A549 (cell line): ENCODE data around the gene TUBA8. TPM values are rescaled to one million over a fixed set of nuclear protein-coding genes. Genes with fewer than 3 reads are reported as not detected.
"Not testable (repeated sequence)": the region's sequence is repeated elsewhere in the genome, so short reads cannot be mapped to it uniquely, and the experiment has no call there.

Experiments used
- ATAC-seq, 2 experiments: fragments of 200-7000 bp in 1 of 2; fragments of >200 bp in 1 of 2; cut with Nextera tagmentation in 1 of 2; cut with Tn5 transposase in 1 of 2; 3 replicates each; pipeline versions ENCODE4 v1.8.0 to v1.9.1; 2018 to 2020; ENCODE audit warnings: mild to moderate bottlenecking in 1 of 2, moderate library complexity in 1 of 2
- CTCF ChIA-PET: fragments of 300-600 bp; sonication (Branson Sonifier 250); formaldehyde crosslinking; extraction: SDS; loops from one replicate; lab custom pipeline; 2021; ENCODE audit warnings: antibody characterized with exemption, inconsistent platforms; lab: Yijun Ruan, JAX
- POLR2A ChIA-PET: fragments of 350-600 bp; formaldehyde crosslinking; extraction: SDS; loops from one replicate; lab custom pipeline; 2021; ENCODE audit warnings: antibody characterized with exemption, inconsistent platforms; lab: Yijun Ruan, JAX
- DNase-seq, 2 experiments: peaks; one replicate each; pipeline versions ENCODE4 v3.0.0 to v3.0.0-alpha.2; 2011 to 2016; ENCODE audit warnings: low read depth in 1 of 2, low spot score in 1 of 2
- FAIRE-seq: peaks from 2 replicates; lab custom pipeline; 2011; peaks lifted over from hg19 to GRCh38; lab: Jason Lieb, UNC
- H3K27ac ChIP-seq, 2 experiments: fragments of >200 bp; sonication (Bioruptor Twin); formaldehyde crosslinking; 3 replicates each; pipeline ENCODE4 v1.5.1; 2016 to 2017
- H3K4me1 ChIP-seq: fragments of >200 bp; sonication (Bioruptor Twin); formaldehyde crosslinking; 3 replicates; pipeline ENCODE4 v1.6.1; 2016
- H3K4me2 ChIP-seq: fragments of >200 bp; sonication (Bioruptor Twin); formaldehyde crosslinking; 3 replicates; pipeline ENCODE4 v1.6.1; 2016
- H3K4me3 ChIP-seq: fragments of >200 bp; sonication (Bioruptor Twin); formaldehyde crosslinking; 3 replicates; pipeline ENCODE4 v1.5.1; 2016
- H3K9me3 ChIP-seq: fragments of >200 bp; sonication (Bioruptor Twin); formaldehyde crosslinking; 3 replicates; pipeline ENCODE4 v1.6.1; 2016
- CHD4 ChIP-seq: fragments of 200-600 bp; sonication (generic); IDR thresholded peaks from 2 replicates; pipeline ENCODE4 v1.6.1; 2016; ENCODE audit warnings: antibody characterized with exemption, mild to moderate bottlenecking, borderline replicate concordance
- EHMT2 ChIP-seq: fragments of 200-600 bp; sonication (generic); IDR thresholded peaks from 2 replicates; pipeline ENCODE4 v1.6.1; 2016; ENCODE audit warnings: antibody characterized with exemption, low read depth, mild to moderate bottlenecking, moderate library complexity
- FOSB ChIP-seq: fragments of 250-450 bp; sonication (Bioruptor Pico); IDR thresholded peaks from 2 replicates; pipeline ENCODE4 v1.5.0; 2020; ENCODE audit warnings: mild to moderate bottlenecking, moderate library complexity
- HEYL ChIP-seq: fragments of 250-450 bp; sonication (Bioruptor Pico); IDR thresholded peaks from 2 replicates; pipeline ENCODE4 v1.8.0; 2021; ENCODE audit warnings: mild to moderate bottlenecking, moderate library complexity
- HOXB13 ChIP-seq: fragments of 250-450 bp; sonication (Bioruptor Pico); IDR thresholded peaks from 2 replicates; pipeline ENCODE4 v1.5.0; 2020; ENCODE audit warnings: low read depth, mild to moderate bottlenecking, moderate library complexity
- JUNB ChIP-seq: fragments of >200 bp; sonication (Bioruptor Twin); formaldehyde crosslinking; IDR thresholded peaks from 2 replicates; pipeline ENCODE4 v1.6.1; 2016
- KDM5A ChIP-seq: fragments of 200-600 bp; sonication (generic); IDR thresholded peaks from 2 replicates; pipeline ENCODE4 v1.6.1; 2016; ENCODE audit warnings: antibody characterized with exemption, mild to moderate bottlenecking
- MYC ChIP-seq: IDR thresholded peaks from 2 replicates; pipeline ENCODE4 v1.6.1; 2012; ENCODE audit warnings: mild to moderate bottlenecking, inconsistent platforms, low read length, improper control_type of control experiment, borderline replicate concordance
- NPAS2 ChIP-seq: fragments of 250-450 bp; sonication (Bioruptor Pico); IDR thresholded peaks from 2 replicates; pipeline ENCODE4 v1.8.0; 2022; ENCODE audit warnings: mild to moderate bottlenecking, moderate library complexity, borderline replicate concordance
- RCOR1 ChIP-seq: fragments of 150-350 bp; IDR thresholded peaks from 2 replicates; pipeline ENCODE4 v1.6.1; 2014; ENCODE audit warnings: antibody characterized with exemption, low read length, low read depth
- RFX5 ChIP-seq: fragments of 450-650 bp; IDR thresholded peaks from 2 replicates; pipeline ENCODE4 v1.7.1; 2014; ENCODE audit warnings: antibody characterized with exemption, mild to moderate bottlenecking, moderate library complexity
- TP53 ChIP-seq: fragments of 250-450 bp; sonication (Bioruptor Pico); IDR thresholded peaks from 2 replicates; pipeline ENCODE4 v1.5.0; 2021; ENCODE audit warnings: mild to moderate bottlenecking, moderate library complexity
- WGBS: methylation state at CpG from one replicate; pipeline ENCODE4 v1.1.6; 2017; ENCODE audit errors: missing lambda C conversion rate; 5-methylcytosine and 5-hydroxymethylcytosine counted together
- polyA plus RNA-seq, 4 experiments: library from polyadenylated mRNA; depleted of rRNA in 3 of 4; stranded (reverse); fragments of >200 nt; fragmentation: RNase III in 1 of 4; extraction: RNeasy Plus Mini Kit Qiagen cat#74134 plus additional on column Dnase treatment in 1 of 4; gene quantifications; 2 replicates in 3 of 4; 3 replicates in 1 of 4; pipeline ENCODE4 v1.2.3, GENCODE V29; 2011 to 2017
- TF ChIP-seq, protein P1 (sequence below): fragments of 250-450 bp; sonication (Bioruptor Pico); IDR thresholded peaks from 2 replicates; pipeline ENCODE4 v1.5.0; 2020; ENCODE audit warnings: low read depth, mild to moderate bottlenecking, moderate library complexity

The TUBA8 gene
- polyA plus RNA-seq, 2 of the 4 experiments (the other 2 are of a cell fraction), result 0.13 to 0.66 TPM

- no peaks in the 10 kb centered on the region for H3K4me1 ChIP-seq
- POLR2A ChIA-PET, result no interaction called here
- TF ChIP-seq EHMT2, result no peak
- TF ChIP-seq JUNB, result no peak
- TF ChIP-seq FOSB (CRISPR knock-in tag), result no peak
- no peak for TF ChIP-seq KDM5A
- TF ChIP-seq, protein P1, sequence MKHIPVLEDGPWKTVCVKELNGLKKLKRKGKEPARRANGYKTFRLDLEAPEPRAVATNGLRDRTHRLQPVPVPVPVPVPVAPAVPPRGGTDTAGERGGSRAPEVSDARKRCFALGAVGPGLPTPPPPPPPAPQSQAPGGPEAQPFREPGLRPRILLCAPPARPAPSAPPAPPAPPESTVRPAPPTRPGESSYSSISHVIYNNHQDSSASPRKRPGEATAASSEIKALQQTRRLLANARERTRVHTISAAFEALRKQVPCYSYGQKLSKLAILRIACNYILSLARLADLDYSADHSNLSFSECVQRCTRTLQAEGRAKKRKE (CRISPR knock-in tag), result no peak
- no peak for TF ChIP-seq RCOR1
- no peak for TF ChIP-seq MYC
- DNase-seq, result no peak
- 78% methylated on average over 4 of the region's 4 CpGs for WGBS
- H3K4me3 ChIP-seq, result no peak overlapping the region
- FAIRE-seq, result no peak
- H3K27ac ChIP-seq, result no peak overlapping the region
- no peak overlapping the region for H3K4me2 ChIP-seq
- no peaks in the 10 kb centered on the region for H3K9me3 ChIP-seq
- CTCF ChIA-PET, result interaction anchor here (0.8 kb wide), 1 partner anchor 28 kb away, joined by 4 read pairs; no protein-coding TSS in a partner anchor
- no peak for ATAC-seq
Measured at GRCh38 chr22:18104566-18104965, 6.0 kb upstream of the TUBA8 start.

DNA sequence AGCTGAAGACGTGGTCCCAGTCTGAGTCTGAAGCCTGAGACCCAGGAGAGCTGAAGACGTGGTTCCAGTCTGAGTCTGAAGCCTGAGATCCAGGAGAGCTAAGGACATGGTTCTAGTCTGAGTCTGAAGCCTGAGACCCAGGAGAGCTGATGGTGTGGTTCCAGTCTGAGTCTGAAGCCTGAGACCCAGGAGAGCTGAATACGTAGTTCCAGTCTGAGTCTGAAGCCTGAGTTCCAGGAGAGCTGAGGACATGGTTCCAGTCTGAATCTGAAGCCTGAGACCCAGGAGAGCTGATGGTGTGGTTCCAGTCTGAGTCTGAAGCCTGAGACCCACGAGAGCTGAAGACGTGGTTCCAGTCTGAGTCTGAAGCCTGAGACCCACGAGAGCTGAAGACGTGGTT, 4.6 kb upstream of the TUBA8 start:
- H3K4me3 ChIP-seq, H3K9me3 ChIP-seq, POLR2A ChIA-PET, H3K4me1 ChIP-seq, FAIRE-seq, DNase-seq, CTCF ChIA-PET, H3K4me2 ChIP-seq, ATAC-seq, H3K27ac ChIP-seq: not testable (repeated sequence)
- WGBS, result 76% methylated on average over 5 of the region's 7 CpGs

DNA sequence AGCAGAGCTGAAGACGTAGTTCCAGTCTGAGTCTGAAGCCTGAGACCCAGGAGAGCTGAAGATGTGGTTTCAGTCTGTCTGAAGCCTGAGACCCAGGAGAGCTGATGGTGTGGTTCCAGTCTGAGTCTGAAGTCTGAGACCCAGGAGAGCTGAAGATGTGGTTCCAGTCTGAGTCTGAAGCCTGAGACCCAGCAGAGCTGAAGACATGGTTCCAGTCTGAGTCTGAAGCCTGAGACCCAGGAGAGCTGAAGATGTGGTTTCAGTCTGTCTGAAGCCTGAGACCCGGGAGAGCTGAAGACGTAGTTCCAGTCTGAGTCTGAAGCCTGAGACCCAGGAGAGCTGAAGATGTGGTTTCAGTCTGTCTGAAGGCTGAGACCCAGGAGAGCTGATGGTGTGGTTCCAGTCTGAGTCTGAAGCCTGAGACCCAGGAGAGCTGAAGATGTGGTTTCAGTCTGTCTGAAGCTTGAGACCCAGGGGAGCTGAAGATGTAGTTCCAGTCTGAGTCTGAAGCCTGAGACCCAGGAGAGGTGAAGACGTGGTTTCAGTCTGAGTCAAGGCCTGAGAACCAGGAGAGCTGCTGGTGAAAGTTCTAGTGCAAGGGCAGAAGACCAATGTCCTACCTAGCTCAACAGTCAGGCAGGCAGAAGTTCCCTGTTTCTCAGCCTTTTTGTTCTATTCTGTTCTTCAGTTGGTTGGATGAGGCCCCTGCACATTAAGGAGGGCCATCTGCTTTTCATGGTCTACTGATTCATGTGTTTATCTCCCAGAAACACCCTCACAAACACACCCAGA, 3.9 kb upstream of the TUBA8 start:
- WGBS, result 75% methylated on average over 2 of the region's 4 CpGs
- CTCF ChIA-PET, DNase-seq, H3K9me3 ChIP-seq, ATAC-seq, H3K4me2 ChIP-seq, H3K4me1 ChIP-seq, H3K4me3 ChIP-seq, H3K27ac ChIP-seq, POLR2A ChIA-PET, FAIRE-seq: not testable (repeated sequence)

GRCh38 chr22:18108187-18108586, 2.4 kb upstream of the TUBA8 start:
- Histone ChIP-seq H3K4me3 (no peak overlapping the region), H3K9me3 (no peaks in the 10 kb centered on the region), H3K27ac (no peak overlapping the region), H3K4me2 (no peak overlapping the region), H3K4me1 (no peaks in the 10 kb centered on the region)
- WGBS, result 85% methylated on average over 3 of the region's 3 CpGs
- CTCF ChIA-PET, result interaction anchor here (1.1 kb wide), 2 partner anchors 18 to 30 kb away, joined by 3 to 4 read pairs; no protein-coding TSS in a partner anchor
- POLR2A ChIA-PET, result no interaction called here
- ATAC-seq (no peak), FAIRE-seq (no peak), DNase-seq (no peak)
- TF ChIP-seq CHD4 (no peak), HOXB13 (CRISPR knock-in tag) (no peak), RFX5 (no peak), NPAS2 (CRISPR knock-in tag) (no peak), TP53 (CRISPR knock-in tag) (no peak), HEYL (CRISPR knock-in tag) (no peak)
